HepG2 (cell line): Measurements from ENCODE around the gene KCTD16. TPM values are rescaled to one million over a fixed set of nuclear protein-coding genes. Genes with fewer than 3 reads are reported as not detected.

Experiments
- AHR ChIP-seq: IDR thresholded peaks from 2 replicates; pipeline ENCODE4 v1.6.1; 2018; ENCODE audit warnings: missing genetic modification reagents, missing compliant biosample characterization
- GATAD1 ChIP-seq: IDR thresholded peaks from 2 replicates; pipeline ENCODE4 v1.6.1; 2016; ENCODE audit warnings: missing genetic modification reagents, missing compliant biosample characterization
- NFKB2 ChIP-seq: sonication (generic); formaldehyde crosslinking; IDR thresholded peaks from 2 replicates; pipeline ENCODE4 v1.4.0; 2020; ENCODE audit warnings: missing genetic modification reagents, borderline replicate concordance
- PCBP1 ChIP-seq: fragments of 200-400 bp; formaldehyde crosslinking; IDR thresholded peaks from 2 replicates; pipeline ENCODE4 v1.6.1; 2017; ENCODE audit warnings: mild to moderate bottlenecking, low read depth, low read length, borderline replicate concordance
- RARA ChIP-seq: IDR thresholded peaks from 2 replicates; pipeline ENCODE4 v1.6.1; 2016; ENCODE audit warnings: missing genetic modification reagents, missing compliant biosample characterization
- SOX13 ChIP-seq, 3 experiments: fragments of 450-650 bp in 1 of 3; sonication (generic) in 1 of 3; formaldehyde crosslinking in 1 of 3; IDR thresholded peaks in 2 of 3; conservative IDR thresholded peaks in 1 of 3; 2 replicates each; pipeline versions ENCODE4 v1.5.0 to v1.6.1; 2016 to 2020; ENCODE audit warnings: antibody characterized with exemption in 1 of 3, mild to moderate bottlenecking in 1 of 3, missing compliant biosample characterization in 1 of 3, missing genetic modification reagents in 1 of 3, moderate library complexity in 1 of 3
- YEATS2 ChIP-seq: sonication (generic); formaldehyde crosslinking; IDR thresholded peaks from 2 replicates; pipeline ENCODE4 v1.4.0; 2020; ENCODE audit warnings: missing genetic modification reagents, borderline replicate concordance
- ZNF570 ChIP-seq: sonication (generic); formaldehyde crosslinking; IDR thresholded peaks from 2 replicates; pipeline ENCODE4 v1.4.0; 2020; ENCODE audit warnings: mild to moderate bottlenecking, missing genetic modification reagents, borderline replicate concordance
- polyA plus RNA-seq, 8 experiments: library from polyadenylated mRNA; depleted of rRNA in 3 of 8; stranded (reverse) in 7 of 8; unstranded in 1 of 8; fragments of >200 nt; fragmentation: Illumina TruSeq in 4 of 8; extraction: Trizol in 4 of 8; gene quantifications; 2 replicates each; pipeline versions ENCODE4 v1.2.1 to v1.2.3, GENCODE V29; 2011 to 2016; ENCODE audit warnings: low read depth in 4 of 8, missing spikeins in 1 of 8, mixed read lengths in 1 of 8; ENCODE audit not compliant: insufficient read depth in 1 of 8
- total RNA-seq, 5 experiments: library from RNA; depleted of rRNA; stranded (reverse); fragments of >200 nt; fragmentation: Illumina TruSeq; extraction: Trizol; gene quantifications; 2 replicates each; pipeline ENCODE4 v1.2.3, GENCODE V29; 2016; ENCODE audit warnings: low read depth in 1 of 5
- TF ChIP-seq, protein P1 (sequence below): sonication (generic); formaldehyde crosslinking; IDR thresholded peaks from 2 replicates; pipeline ENCODE4 v1.4.0; 2020; ENCODE audit warnings: mild to moderate bottlenecking, missing genetic modification reagents
- TF ChIP-seq, protein P2 (sequence below): sonication (generic); formaldehyde crosslinking; IDR thresholded peaks from 2 replicates; pipeline ENCODE4 v1.4.0; 2020; ENCODE audit warnings: missing genetic modification reagents, borderline replicate concordance
- TF ChIP-seq, protein P3 (sequence below): sonication (generic); formaldehyde crosslinking; IDR thresholded peaks from 2 replicates; pipeline ENCODE4 v1.5.0; 2020; ENCODE audit warnings: mild to moderate bottlenecking, missing genetic modification reagents

Gene KCTD16
- total and polyA plus RNA-seq, 2 of the 13 experiments (the other 11 are each of a cell fraction or from before 2014, with no cell fraction given) = 0.02 to 0.09 TPM

DNA sequence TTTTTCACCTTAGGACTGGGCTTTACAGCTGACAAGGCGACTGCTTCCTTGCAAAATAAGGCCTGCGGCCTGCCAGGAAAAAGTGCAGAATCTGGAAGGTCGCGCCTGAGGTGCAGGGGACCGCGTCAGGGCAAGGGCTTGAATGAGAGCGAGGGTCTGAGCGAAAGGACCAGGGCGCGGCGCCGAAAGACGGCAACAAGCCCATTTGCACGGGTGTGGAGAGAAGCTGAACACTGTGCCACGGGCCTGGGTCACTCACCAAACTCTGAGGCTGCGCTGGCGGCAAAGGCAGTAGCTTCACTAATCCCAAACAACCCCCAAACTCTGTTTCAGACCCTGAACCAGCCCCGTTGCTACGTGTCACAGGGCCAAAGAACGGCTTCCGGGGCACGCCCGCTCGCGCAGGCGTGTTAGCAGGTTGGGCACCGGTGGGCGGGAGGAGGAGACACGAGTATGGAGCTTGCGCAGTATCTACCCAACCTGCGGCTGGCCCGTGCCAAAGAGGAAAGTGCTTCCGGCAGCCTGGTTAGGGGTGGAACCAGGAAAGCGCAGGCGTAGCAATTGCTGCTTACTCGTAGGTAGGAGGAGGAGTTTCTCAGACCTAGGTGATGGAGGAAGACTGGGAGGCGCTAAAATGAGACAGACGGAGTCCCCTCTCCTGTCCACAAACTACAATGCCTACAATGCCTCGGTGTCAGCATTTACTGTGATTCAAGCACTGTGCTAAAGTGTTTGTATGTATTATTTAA, at the start of gene KCTD16, which contains the start of gene YIPF5 (continued):
- TF ChIP-seq, protein P1, sequence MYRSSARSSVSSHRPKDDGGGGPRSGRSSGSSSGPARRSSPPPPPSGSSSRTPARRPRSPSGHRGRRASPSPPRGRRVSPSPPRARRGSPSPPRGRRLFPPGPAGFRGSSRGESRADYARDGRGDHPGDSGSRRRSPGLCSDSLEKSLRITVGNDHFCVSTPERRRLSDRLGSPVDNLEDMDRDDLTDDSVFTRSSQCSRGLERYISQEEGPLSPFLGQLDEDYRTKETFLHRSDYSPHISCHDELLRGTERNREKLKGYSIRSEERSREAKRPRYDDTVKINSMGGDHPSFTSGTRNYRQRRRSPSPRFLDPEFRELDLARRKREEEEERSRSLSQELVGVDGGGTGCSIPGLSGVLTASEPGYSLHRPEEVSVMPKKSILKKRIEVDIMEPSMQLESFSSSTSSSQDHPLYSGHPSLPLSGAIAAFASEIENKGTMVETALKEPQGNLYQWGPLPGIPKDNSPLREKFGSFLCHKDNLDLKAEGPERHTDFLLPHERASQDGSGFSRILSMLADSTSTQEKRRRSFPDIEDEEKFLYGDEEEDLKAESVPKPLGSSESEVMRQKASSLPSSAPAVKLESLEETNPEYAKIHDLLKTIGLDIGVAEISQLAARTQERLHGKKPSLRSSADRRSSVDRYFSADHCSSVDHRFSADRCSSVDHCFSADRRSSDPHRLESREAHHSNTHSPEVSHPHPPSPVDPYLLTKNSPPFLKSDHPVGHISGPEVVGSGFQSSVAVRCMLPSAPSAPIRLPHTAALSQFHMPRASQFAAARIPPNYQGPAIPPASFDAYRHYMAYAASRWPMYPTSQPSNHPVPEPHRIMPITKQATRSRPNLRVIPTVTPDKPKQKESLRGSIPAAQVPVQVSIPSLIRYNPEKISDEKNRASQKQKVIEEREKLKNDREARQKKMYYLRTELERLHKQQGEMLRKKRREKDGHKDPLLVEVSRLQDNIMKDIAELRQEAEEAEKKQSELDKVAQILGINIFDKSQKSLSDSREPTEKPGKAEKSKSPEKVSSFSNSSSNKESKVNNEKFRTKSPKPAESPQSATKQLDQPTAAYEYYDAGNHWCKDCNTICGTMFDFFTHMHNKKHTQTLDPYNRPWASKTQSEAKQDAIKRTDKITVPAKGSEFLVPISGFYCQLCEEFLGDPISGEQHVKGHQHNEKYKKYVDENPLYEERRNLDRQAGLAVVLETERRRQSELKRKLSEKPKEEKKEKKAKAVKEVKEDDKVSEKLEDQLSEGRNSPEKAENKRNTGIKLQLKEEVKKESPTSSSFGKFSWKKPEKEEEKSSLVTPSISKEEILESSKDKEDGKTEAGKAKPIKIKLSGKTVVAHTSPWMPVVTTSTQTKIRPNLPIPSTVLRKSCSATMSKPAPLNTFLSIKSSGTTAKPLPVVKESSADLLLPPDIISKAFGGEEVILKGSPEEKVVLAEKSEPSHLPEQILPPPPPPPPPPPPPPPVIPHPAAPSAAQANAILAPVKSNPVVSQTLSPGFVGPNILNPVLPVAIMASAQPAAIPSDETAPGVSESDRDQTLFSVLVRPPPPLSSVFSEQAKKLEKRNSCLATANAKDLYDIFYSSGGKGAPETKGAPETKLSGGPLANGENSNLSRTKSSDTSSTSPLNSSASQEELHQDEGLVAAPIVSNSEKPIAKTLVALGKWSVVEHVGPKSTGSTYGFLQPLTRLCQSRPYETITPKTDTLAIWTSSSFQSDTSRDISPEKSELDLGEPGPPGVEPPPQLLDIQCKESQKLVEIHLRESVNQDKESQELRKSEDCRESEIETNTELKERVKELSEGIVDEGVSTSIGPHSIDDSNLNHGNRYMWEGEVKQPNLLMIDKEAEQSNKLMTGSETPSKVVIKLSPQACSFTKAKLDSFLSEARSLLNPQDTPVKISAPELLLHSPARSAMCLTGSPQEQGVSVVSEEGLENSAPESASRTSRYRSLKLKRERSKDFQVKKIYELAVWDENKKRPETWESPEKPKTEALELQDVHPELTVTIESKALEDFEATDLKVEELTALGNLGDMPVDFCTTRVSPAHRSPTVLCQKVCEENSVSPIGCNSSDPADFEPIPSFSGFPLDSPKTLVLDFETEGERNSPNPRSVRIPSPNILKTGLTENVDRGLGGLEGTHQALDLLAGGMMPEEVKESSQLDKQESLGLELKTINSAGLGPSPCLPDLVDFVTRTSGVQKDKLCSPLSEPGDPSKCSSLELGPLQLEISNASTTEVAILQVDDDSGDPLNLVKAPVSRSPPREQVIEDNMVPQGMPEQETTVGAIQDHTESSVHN = 0 out of 2 replicates have a peak, but pooled peaks have one; percentile 51
- TF ChIP-seq PCBP1 (0 out of 2 replicates have a peak, but pooled peaks have one; percentile 64), NFKB2 (CRISPR knock-in tag) (peak; percentile 85; the same call in 1 of the 2 replicates), AHR (0 out of 2 replicates have a peak, but pooled peaks have one; percentile 56), GATAD1 (CRISPR knock-in tag) (peak; percentile 94), SOX13 (IDR thresholded peaks at IDR 0.05) (no peak), SOX13 (CRISPR knock-in tag; conservative IDR thresholded peaks at IDR 0.05 in 1 of 2, IDR thresholded peaks at IDR 0.05 in 1 of 2) (peak in 1 of 2 experiments; percentile 11; a peak in 1 of 4 replicates), RARA (CRISPR knock-in tag) (0 out of 2 replicates have a peak, but pooled peaks have one; percentile 9), ZNF570 (no peak), YEATS2 (peak; percentile 90; the same call in 1 of the 2 replicates)
- TF ChIP-seq, protein P2, sequence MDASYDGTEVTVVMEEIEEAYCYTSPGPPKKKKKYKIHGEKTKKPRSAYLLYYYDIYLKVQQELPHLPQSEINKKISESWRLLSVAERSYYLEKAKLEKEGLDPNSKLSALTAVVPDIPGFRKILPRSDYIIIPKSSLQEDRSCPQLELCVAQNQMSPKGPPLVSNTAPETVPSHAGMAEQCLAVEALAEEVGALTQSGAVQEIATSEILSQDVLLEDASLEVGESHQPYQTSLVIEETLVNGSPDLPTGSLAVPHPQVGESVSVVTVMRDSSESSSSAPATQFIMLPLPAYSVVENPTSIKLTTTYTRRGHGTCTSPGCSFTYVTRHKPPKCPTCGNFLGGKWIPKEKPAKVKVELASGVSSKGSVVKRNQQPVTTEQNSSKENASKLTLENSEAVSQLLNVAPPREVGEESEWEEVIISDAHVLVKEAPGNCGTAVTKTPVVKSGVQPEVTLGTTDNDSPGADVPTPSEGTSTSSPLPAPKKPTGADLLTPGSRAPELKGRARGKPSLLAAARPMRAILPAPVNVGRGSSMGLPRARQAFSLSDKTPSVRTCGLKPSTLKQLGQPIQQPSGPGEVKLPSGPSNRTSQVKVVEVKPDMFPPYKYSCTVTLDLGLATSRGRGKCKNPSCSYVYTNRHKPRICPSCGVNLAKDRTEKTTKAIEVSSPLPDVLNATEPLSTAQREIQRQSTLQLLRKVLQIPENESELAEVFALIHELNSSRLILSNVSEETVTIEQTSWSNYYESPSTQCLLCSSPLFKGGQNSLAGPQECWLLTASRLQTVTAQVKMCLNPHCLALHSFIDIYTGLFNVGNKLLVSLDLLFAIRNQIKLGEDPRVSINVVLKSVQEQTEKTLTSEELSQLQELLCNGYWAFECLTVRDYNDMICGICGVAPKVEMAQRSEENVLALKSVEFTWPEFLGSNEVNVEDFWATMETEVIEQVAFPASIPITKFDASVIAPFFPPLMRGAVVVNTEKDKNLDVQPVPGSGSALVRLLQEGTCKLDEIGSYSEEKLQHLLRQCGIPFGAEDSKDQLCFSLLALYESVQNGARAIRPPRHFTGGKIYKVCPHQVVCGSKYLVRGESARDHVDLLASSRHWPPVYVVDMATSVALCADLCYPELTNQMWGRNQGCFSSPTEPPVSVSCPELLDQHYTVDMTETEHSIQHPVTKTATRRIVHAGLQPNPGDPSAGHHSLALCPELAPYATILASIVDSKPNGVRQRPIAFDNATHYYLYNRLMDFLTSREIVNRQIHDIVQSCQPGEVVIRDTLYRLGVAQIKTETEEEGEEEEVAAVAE (CRISPR knock-in tag) = 0 out of 2 replicates have a peak, but pooled peaks have one; percentile 42
- TF ChIP-seq, protein P3, sequence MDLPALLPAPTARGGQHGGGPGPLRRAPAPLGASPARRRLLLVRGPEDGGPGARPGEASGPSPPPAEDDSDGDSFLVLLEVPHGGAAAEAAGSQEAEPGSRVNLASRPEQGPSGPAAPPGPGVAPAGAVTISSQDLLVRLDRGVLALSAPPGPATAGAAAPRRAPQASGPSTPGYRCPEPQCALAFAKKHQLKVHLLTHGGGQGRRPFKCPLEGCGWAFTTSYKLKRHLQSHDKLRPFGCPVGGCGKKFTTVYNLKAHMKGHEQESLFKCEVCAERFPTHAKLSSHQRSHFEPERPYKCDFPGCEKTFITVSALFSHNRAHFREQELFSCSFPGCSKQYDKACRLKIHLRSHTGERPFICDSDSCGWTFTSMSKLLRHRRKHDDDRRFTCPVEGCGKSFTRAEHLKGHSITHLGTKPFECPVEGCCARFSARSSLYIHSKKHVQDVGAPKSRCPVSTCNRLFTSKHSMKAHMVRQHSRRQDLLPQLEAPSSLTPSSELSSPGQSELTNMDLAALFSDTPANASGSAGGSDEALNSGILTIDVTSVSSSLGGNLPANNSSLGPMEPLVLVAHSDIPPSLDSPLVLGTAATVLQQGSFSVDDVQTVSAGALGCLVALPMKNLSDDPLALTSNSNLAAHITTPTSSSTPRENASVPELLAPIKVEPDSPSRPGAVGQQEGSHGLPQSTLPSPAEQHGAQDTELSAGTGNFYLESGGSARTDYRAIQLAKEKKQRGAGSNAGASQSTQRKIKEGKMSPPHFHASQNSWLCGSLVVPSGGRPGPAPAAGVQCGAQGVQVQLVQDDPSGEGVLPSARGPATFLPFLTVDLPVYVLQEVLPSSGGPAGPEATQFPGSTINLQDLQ = no peak
